Hepatocyte (in vitro differentiated cells): ENCODE results near the gene MRPL9.

Source experiments
- CTCF ChIP-seq: fragments of 200-600 bp; sonication (generic); IDR thresholded peaks from 2 replicates; pipeline ENCODE4 v1.5.1; 2016; ENCODE audit warnings: antibody characterized with exemption, mild to moderate bottlenecking; ENCODE audit not compliant: poor library complexity
- EZH2 ChIP-seq: fragments of 200-600 bp; sonication (generic); IDR thresholded peaks from 2 replicates; pipeline ENCODE4 v1.6.1; 2016; ENCODE audit warnings: antibody characterized with exemption, mild to moderate bottlenecking, borderline replicate concordance

GRCh38 chr1:151756291-151756690 lies 7.0 kb downstream of the MRPL9 start:
- TF ChIP-seq EZH2: no peak
- TF ChIP-seq CTCF: no peak
